ENCODE measurements around the gene KRTAP20-2.

KRTAP20-2 gene

DNA sequence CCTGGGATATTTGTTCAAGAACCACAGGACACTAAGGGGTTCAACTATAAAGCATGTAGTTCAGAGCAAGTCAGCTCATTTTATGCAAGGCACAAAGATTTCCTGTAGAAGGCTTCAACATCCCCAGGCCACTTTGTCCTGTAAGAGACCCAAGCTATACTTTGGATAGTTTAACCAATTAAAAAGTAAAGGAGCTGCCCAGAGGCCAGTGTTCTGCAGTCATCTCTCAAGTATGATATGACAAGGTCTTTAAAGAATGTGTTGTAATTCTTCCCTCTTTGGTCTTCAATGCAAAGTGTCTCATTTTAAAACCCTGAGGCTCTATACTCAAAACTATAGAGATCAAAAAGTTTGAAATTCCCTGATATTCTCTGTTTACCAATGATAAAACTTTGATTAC is 41.7 kb downstream of the KRTAP20-2 start:
- DNase-seq = no peak

DNA sequence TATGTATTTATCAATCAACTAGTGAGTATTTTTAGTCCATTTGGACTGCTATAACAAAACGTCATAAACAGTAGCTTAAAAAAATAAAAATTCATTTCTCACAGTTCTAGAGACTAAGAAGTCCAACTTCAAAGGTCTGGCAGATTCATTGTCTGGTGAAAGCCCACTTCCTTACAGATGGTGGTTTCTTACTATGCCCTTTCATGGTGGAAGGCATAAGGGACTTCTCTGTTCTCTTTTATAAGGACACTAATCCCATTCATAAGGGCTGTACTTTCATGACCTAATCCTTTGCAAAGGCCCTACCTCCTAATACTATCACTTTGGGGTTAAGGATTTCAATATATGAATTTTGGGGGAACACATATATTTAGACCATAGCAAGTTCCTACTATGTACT is 45.6 kb downstream of the KRTAP20-2 start:
- DNase-seq = no peak

DNA sequence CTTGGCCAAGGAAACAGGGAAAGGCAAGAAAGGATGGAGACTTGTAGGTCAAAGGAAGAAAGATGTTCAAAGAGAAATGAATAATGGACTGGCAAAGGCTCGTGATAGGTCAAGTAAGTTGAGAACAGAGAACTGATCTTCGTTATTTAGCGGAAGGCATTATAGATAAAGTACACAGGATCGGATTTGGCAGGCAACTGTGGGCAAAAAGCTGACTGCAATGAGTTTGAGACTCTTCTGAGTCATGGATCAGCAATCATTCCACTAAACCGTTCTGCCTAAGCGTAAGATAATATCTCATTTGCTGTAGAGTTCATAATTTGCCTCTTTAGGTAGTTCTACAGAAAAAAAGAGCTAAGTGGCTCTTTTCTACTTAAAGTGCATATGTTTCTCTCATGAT is 49.5 kb downstream of the KRTAP20-2 start:
- DNase-seq = no peak
